GM20000 (cell line): ENCODE results near the gene ULBP2.
"Not testable (repeated sequence)": the region's sequence is repeated elsewhere in the genome, so short reads cannot be mapped to it uniquely, and the experiment has no call there.

Experiments used
- DNase-seq: peaks from one replicate; pipeline ENCODE4 v3.0.0; 2012; ENCODE audit warnings: low spot score
- CTCF ChIP-seq: IDR thresholded peaks from 2 replicates; pipeline ENCODE4 v1.5.1; 2012; ENCODE audit warnings: mild to moderate bottlenecking, control low read depth; ENCODE audit errors: extremely low read depth, missing control alignments

ULBP2 gene

DNA sequence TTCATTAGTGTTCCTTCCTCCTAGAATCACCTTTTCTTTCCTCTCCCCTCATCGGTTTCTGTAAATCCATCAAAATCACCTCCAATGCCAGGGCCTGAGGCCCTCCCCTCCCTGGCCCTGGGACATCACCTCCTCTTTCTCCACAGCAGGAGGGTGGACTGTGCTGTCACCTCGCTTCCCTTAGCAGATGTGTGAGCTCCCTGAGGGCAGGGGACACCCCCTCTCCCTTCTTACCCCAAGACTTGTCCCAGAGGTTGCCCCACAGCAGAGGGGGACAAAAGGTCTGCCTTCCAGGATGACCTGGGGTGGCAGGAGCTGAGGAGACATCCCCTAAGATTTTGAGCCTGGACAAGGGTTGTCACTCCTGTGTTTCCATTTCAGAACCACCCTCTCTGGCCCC lies 27.8 kb downstream of the ULBP2 start:
- DNase-seq = no peak
- no peak for TF ChIP-seq CTCF

- not testable (repeated sequence) for DNase-seq
These were observed 32.6 kb downstream of the ULBP2 start for GRCh38 chr6:149974394-149974793.

DNA sequence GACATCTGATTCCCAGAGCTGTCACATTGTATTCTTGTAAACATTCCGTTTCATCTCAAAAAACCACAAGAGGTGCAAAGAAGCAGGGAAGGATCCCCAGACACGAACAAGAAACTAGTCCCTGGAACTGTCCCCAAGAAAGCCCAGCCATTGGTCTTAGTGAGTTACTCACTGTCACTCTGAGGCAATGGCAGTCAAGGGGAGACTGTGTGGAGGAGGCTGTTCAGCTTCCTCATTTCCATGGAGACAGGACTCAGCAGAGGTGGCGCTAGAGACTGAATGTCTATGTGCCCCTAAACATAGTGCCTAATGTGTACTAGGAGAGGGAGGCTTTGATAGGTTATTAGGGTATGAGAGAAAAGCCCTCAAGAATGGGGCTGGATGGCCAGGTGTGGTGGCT lies 33.0 kb downstream of the ULBP2 start:
- TF ChIP-seq CTCF = no peak
- DNase-seq = no peak

- no peak for DNase-seq
- TF ChIP-seq CTCF = no peak
These were observed 33.6 kb downstream of the ULBP2 start for GRCh38 chr6:149975400-149975799.

- no peak for DNase-seq
- no peak for TF ChIP-seq CTCF
These were observed 35.4 kb downstream of the ULBP2 start for GRCh38 chr6:149977221-149977620.

- DNase-seq = no peak
- TF ChIP-seq CTCF = no peak
These were observed 36.8 kb downstream of the ULBP2 start for GRCh38 chr6:149978610-149979009.

- DNase-seq = no peak
- no peak for TF ChIP-seq CTCF
These were observed 37.5 kb downstream of the ULBP2 start for GRCh38 chr6:149979293-149979692.

- no peak for TF ChIP-seq CTCF
- no peak for DNase-seq
These were observed 41.3 kb downstream of the ULBP2 start for GRCh38 chr6:149983145-149983544.
